CD14-positive monocyte (primary cell): ENCODE measurements around the gene PZP. TPM values are rescaled to one million over a fixed set of nuclear protein-coding genes. Genes with fewer than 3 reads are reported as not detected.

Source experiments
- DNase-seq, 3 donors: peaks; one replicate each; pipeline ENCODE4 v3.0.0-alpha.2; 2011 to 2022
- H2AFZ ChIP-seq: 2 replicates; pipeline ENCODE4 v1.6.0; 2012; ENCODE audit warnings: mild to moderate bottlenecking, low read depth, low read length, inconsistent platforms; ENCODE audit not compliant: insufficient read depth, poor library complexity, severe bottlenecking
- H3K27ac ChIP-seq, 2 donors: 1 replicate in 1 of 2; 2 replicates in 1 of 2; pipeline ENCODE4 v1.5.1; 2012 to 2013; ENCODE audit warnings: low read length in 2 of 2, control low read depth in 1 of 2, inconsistent platforms in 1 of 2, low read depth in 1 of 2, mild to moderate bottlenecking in 1 of 2
- H3K27me3 ChIP-seq, 2 donors: one replicate each; pipeline versions ENCODE4 v1.6.0 to v1.6.1; 2011 to 2013; ENCODE audit warnings: low read length in 2 of 2; ENCODE audit not compliant: control insufficient read depth in 2 of 2, insufficient read depth in 2 of 2
- H3K36me3 ChIP-seq, 2 donors: replicated peaks in 1 of 2; 1 replicate in 1 of 2; 2 replicates in 1 of 2; pipeline versions ENCODE4 v1.5.1 to v1.6.1; 2012 to 2013; ENCODE audit warnings: low read length in 2 of 2, control low read depth in 1 of 2, inconsistent platforms in 1 of 2, mild to moderate bottlenecking in 1 of 2; ENCODE audit not compliant: insufficient read depth in 2 of 2, control insufficient read depth in 1 of 2
- H3K4me1 ChIP-seq, 2 donors: 1 replicate in 1 of 2; 2 replicates in 1 of 2; pipeline versions ENCODE4 v1.5.1 to v1.6.1; 2012 to 2013; ENCODE audit warnings: low read length in 2 of 2, control low read depth in 1 of 2, inconsistent platforms in 1 of 2, mild to moderate bottlenecking in 1 of 2, moderate library complexity in 1 of 2; ENCODE audit not compliant: insufficient read depth in 2 of 2, control insufficient read depth in 1 of 2
- H3K4me2 ChIP-seq: replicated peaks from 2 replicates; pipeline ENCODE3; 2012; ENCODE audit warnings: low read length, moderate library complexity, mild to moderate bottlenecking; ENCODE audit not compliant: poor library complexity, severe bottlenecking; ENCODE audit errors: extremely low read depth
- H3K4me3 ChIP-seq, 3 experiments: fragments of 200-600 bp in 1 of 3; sonication (generic) in 1 of 3; replicated peaks in 1 of 3; 1 replicate in 2 of 3; 2 replicates in 1 of 3; pipeline ENCODE4 v1.5.1; 2011 to 2013; ENCODE audit warnings: low read length in 3 of 3, mild to moderate bottlenecking in 3 of 3, control low read depth in 2 of 3, low read depth in 2 of 3, inconsistent platforms in 1 of 3, moderate library complexity in 1 of 3
- H3K79me2 ChIP-seq: 2 replicates; pipeline ENCODE4 v1.6.0; 2012; ENCODE audit warnings: mild to moderate bottlenecking, control low read depth, inconsistent platforms, low read length, moderate library complexity; ENCODE audit not compliant: insufficient read depth
- H3K9ac ChIP-seq: 2 replicates; pipeline ENCODE4 v1.6.0; 2017; ENCODE audit warnings: low read length, mild to moderate bottlenecking; ENCODE audit not compliant: insufficient read depth, poor library complexity, severe bottlenecking
- H3K9me3 ChIP-seq, 2 donors: replicated peaks in 1 of 2; 1 replicate in 1 of 2; 2 replicates in 1 of 2; pipeline versions ENCODE4 v1.5.1 to v1.6.1; 2012 to 2013; ENCODE audit warnings: low read length in 2 of 2, control low read depth in 1 of 2; ENCODE audit not compliant: control insufficient read depth in 1 of 2, insufficient read depth in 1 of 2
- H4K20me1 ChIP-seq: 2 replicates; pipeline ENCODE4 v1.6.0; 2012; ENCODE audit warnings: mild to moderate bottlenecking, low read length, control low read depth, moderate library complexity; ENCODE audit not compliant: insufficient read depth
- H3K27ac Mint-ChIP-seq, 7 donors: one replicate each; pipeline ENCODE4 v1.8.0; 2020; ENCODE audit warnings: mild to moderate bottlenecking in 7 of 7, mixed read lengths in 7 of 7, moderate library complexity in 6 of 7, inconsistent platforms in 2 of 7
- H3K27me3 Mint-ChIP-seq, 3 donors: one replicate each; pipeline ENCODE4 v1.8.0; 2021 to 2022; ENCODE audit warnings: low read depth in 3 of 3, mild to moderate bottlenecking in 3 of 3, mixed read lengths in 3 of 3, moderate library complexity in 3 of 3, inconsistent platforms in 1 of 3
- H3K36me3 Mint-ChIP-seq, 2 donors: one replicate each; pipeline ENCODE4 v1.8.0; 2020; ENCODE audit warnings: mixed read lengths in 2 of 2, inconsistent platforms in 1 of 2, mild to moderate bottlenecking in 1 of 2
- H3K4me1 Mint-ChIP-seq: one replicate; pipeline ENCODE4 v1.8.0; 2020; ENCODE audit warnings: mild to moderate bottlenecking, mixed read lengths
- H3K4me3 Mint-ChIP-seq, 2 donors: one replicate each; pipeline ENCODE4 v1.8.0; 2020; ENCODE audit warnings: mild to moderate bottlenecking in 2 of 2, mixed read lengths in 2 of 2, moderate library complexity in 1 of 2
- H3K9me3 Mint-ChIP-seq, 7 donors: one replicate each; pipeline ENCODE4 v1.8.0; 2020 to 2022; ENCODE audit warnings: mixed read lengths in 7 of 7, mild to moderate bottlenecking in 6 of 7, moderate library complexity in 6 of 7, inconsistent platforms in 2 of 7
- WGBS: methylation state at CpG from one replicate; pipeline ENCODE4 v1.1.5; 2013; ENCODE audit warnings: missing lambda C conversion rate; ENCODE audit not compliant: insufficient coverage; 5-methylcytosine and 5-hydroxymethylcytosine counted together
- intact Hi-C, 2 donors: fragments of 100-400 bp; cut with micrococcal nuclease; formaldehyde crosslinking; loops; one replicate each; pipeline versions ENCODE4 v1.15.0 to v1.15.1; 2023
- polyA plus RNA-seq, 3 donors: library from polyadenylated mRNA; depleted of rRNA in 1 of 3; unstranded in 2 of 3; stranded (reverse) in 1 of 3; fragments of 300-500 nt in 2 of 3; fragments of >200 nt in 1 of 3; fragmentation: Illumina TruSeq in 2 of 3; gene quantifications; 1 replicate in 2 of 3; 2 replicates in 1 of 3; pipeline ENCODE4 v1.2.3, GENCODE V29; 2012 to 2021
- TF ChIP-seq, protein P1 (sequence below): fragments of 200-600 bp; IDR thresholded peaks from one replicate; pipeline ENCODE4 v1.8.0; 2022; ENCODE audit warnings: antibody characterized with exemption, mild to moderate bottlenecking

Gene PZP
- polyA plus RNA-seq, 3 donors, result not detected

DNA sequence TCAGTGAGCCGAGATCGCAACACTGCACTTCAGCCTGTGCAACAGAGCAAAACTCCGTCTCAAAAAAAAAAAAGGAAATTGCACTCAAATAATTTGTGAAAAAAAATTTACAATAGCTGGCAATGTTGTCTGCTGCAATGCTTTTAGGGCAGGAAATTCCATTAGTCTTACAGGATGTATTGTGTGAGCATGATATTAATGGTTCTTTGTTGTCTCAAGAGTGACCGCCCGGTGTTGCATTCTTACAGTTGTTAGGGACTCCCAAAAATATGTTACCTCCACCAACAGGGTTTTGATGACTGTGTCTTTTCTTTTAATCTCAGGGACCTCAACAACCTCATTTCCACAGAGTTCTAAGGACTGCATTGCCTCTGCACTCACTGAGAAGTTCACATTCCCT is 44.8 kb downstream of the PZP start:
- no CpG with 5 or more reads among the region's 5 CpGs for WGBS
- H3K4me2 ChIP-seq, result no peak overlapping the region
- no peaks in the 10 kb centered on the region for H4K20me1 ChIP-seq
- H3K27ac ChIP-seq, result no peak overlapping the region
- Mint-ChIP-seq H3K27ac (no peak overlapping the region), H3K9me3 (peaks cover 0 to 6% (median 0%) of the 10 kb centered on the region in 7 donors), H3K4me3 (no peak overlapping the region), H3K4me1 (no peaks in the 10 kb centered on the region), H3K27me3 (peaks cover 0 to 7% (median 0%) of the 10 kb centered on the region in 3 donors), H3K36me3 (no peaks in the 10 kb centered on the region)
- intact Hi-C loops, result loop anchor here in 1 of 2 donors (10.0 kb wide), 1 partner anchor 1241 kb away; the partner anchor contains the start of gene KLRC4
- no peaks in the 10 kb centered on the region for H3K4me1 ChIP-seq
- H2AFZ ChIP-seq, result no peak overlapping the region
- H3K36me3 ChIP-seq, result no peaks in the 10 kb centered on the region
- no peaks in the 10 kb centered on the region for H3K9me3 ChIP-seq
- TF ChIP-seq, protein P1, sequence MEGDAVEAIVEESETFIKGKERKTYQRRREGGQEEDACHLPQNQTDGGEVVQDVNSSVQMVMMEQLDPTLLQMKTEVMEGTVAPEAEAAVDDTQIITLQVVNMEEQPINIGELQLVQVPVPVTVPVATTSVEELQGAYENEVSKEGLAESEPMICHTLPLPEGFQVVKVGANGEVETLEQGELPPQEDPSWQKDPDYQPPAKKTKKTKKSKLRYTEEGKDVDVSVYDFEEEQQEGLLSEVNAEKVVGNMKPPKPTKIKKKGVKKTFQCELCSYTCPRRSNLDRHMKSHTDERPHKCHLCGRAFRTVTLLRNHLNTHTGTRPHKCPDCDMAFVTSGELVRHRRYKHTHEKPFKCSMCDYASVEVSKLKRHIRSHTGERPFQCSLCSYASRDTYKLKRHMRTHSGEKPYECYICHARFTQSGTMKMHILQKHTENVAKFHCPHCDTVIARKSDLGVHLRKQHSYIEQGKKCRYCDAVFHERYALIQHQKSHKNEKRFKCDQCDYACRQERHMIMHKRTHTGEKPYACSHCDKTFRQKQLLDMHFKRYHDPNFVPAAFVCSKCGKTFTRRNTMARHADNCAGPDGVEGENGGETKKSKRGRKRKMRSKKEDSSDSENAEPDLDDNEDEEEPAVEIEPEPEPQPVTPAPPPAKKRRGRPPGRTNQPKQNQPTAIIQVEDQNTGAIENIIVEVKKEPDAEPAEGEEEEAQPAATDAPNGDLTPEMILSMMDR, result no peak
- H3K79me2 ChIP-seq, result no peaks in the 10 kb centered on the region
- H3K9ac ChIP-seq, result no peak overlapping the region
- no peak overlapping the region for H3K4me3 ChIP-seq
- no peaks in the 10 kb centered on the region for H3K27me3 ChIP-seq
- DNase-seq, result no peak

DNA sequence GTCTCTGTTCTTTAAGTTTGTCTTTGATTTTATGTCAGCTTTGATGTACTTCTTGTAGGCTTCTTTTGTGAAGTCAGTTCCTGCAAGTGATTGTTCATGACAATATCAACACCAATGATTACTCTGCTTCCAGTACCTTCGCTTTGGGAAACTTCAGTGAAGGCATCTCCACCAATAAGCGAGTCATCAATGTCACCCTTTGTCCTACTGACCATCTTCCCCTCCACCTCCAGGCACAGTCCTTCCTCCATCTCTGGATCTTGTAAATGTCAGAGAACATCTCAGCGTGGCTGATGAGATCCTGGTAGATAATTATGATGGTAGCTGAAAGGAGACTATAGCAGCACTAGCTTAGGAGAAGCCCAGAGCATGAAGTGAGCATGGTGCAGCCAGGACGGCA is 52.1 kb downstream of the PZP start:
- Histone ChIP-seq H3K27me3 (no peaks in the 10 kb centered on the region), H4K20me1 (no peaks in the 10 kb centered on the region), H3K27ac (no peak overlapping the region), H3K9me3 (no peaks in the 10 kb centered on the region), H3K4me3 (no peak overlapping the region), H2AFZ (no peak overlapping the region), H3K4me1 (no peaks in the 10 kb centered on the region), H3K9ac (no peak overlapping the region), H3K79me2 (no peaks in the 10 kb centered on the region), H3K36me3 (no peaks in the 10 kb centered on the region), H3K4me2 (no peak overlapping the region)
- H3K27ac Mint-ChIP-seq, result no peak overlapping the region
- DNase-seq, result no peak
- H3K27me3 Mint-ChIP-seq, result no peaks in the 10 kb centered on the region
- 100% methylated on average over 2 of the region's 4 CpGs for WGBS
- TF ChIP-seq, protein P1, result no peak
- peaks cover 0 to 2% (median 0%) of the 10 kb centered on the region in 7 donors for H3K9me3 Mint-ChIP-seq
- peaks cover 4% of the 10 kb centered on the region for H3K4me1 Mint-ChIP-seq
- no peaks in the 10 kb centered on the region for H3K36me3 Mint-ChIP-seq
- no peak overlapping the region for H3K4me3 Mint-ChIP-seq
- intact Hi-C loops, result no loop called here
